Trophoblast cell (in vitro differentiated cells and primary cell): ENCODE data around the gene NFYA.
"Not testable (repeated sequence)": the region's sequence is repeated elsewhere in the genome, so short reads cannot be mapped to it uniquely, and the experiment has no call there.

ENCODE experiments used
- DNase-seq, 2 donors: peaks; one replicate each; pipeline ENCODE4 v3.0.0-alpha.2; 2016
- H2AFZ ChIP-seq: 2 replicates; pipeline ENCODE4 v1.6.1; 2013; ENCODE audit warnings: low read length, moderate library complexity, mild to moderate bottlenecking; ENCODE audit not compliant: insufficient read depth, poor library complexity
- H2AK5ac ChIP-seq: 2 replicates; pipeline ENCODE4 v1.6.1; 2013; ENCODE audit warnings: mild to moderate bottlenecking, low read length
- H2BK120ac ChIP-seq: 2 replicates; pipeline ENCODE4 v1.6.1; 2013; ENCODE audit warnings: low read length, mild to moderate bottlenecking, moderate library complexity; ENCODE audit not compliant: insufficient read depth, poor library complexity
- H2BK12ac ChIP-seq: 2 replicates; pipeline ENCODE4 v1.6.1; 2013; ENCODE audit warnings: mild to moderate bottlenecking, low read length, moderate library complexity
- H2BK5ac ChIP-seq: 2 replicates; pipeline ENCODE4 v1.6.1; 2013; ENCODE audit warnings: low read length, low read depth, moderate library complexity, mild to moderate bottlenecking; ENCODE audit not compliant: poor library complexity
- H3K14ac ChIP-seq: 2 replicates; pipeline ENCODE4 v1.6.1; 2013; ENCODE audit warnings: mild to moderate bottlenecking, low read length
- H3K18ac ChIP-seq: 2 replicates; pipeline ENCODE4 v1.6.1; 2013; ENCODE audit warnings: mild to moderate bottlenecking, low read length
- H3K23ac ChIP-seq: 2 replicates; pipeline ENCODE4 v1.6.1; 2013; ENCODE audit warnings: low read length
- H3K27ac ChIP-seq: 2 replicates; pipeline ENCODE4 v1.5.1; 2013; ENCODE audit warnings: low read depth, mild to moderate bottlenecking, inconsistent platforms, low read length, moderate library complexity
- H3K27me3 ChIP-seq: 2 replicates; pipeline ENCODE4 v1.6.1; 2013; ENCODE audit warnings: inconsistent platforms, mild to moderate bottlenecking, low read length, moderate library complexity; ENCODE audit not compliant: insufficient read depth
- H3K36me3 ChIP-seq, 2 experiments: 1 replicate in 1 of 2; 2 replicates in 1 of 2; pipeline ENCODE4 v1.6.1; 2013; ENCODE audit warnings: low read length in 2 of 2, mild to moderate bottlenecking in 2 of 2, moderate library complexity in 1 of 2; ENCODE audit not compliant: insufficient read depth in 2 of 2, control insufficient read depth in 1 of 2
- H3K4ac ChIP-seq: 2 replicates; pipeline ENCODE4 v1.6.1; 2013; ENCODE audit warnings: low read depth, mild to moderate bottlenecking, low read length, moderate library complexity
- H3K4me1 ChIP-seq, 2 experiments: 1 replicate in 1 of 2; 2 replicates in 1 of 2; pipeline ENCODE4 v1.6.1; 2013; ENCODE audit warnings: low read length in 2 of 2, mild to moderate bottlenecking in 2 of 2, moderate library complexity in 1 of 2; ENCODE audit not compliant: insufficient read depth in 2 of 2, control insufficient read depth in 1 of 2
- H3K4me2 ChIP-seq: 2 replicates; pipeline ENCODE4 v1.6.1; 2013; ENCODE audit warnings: inconsistent platforms, mild to moderate bottlenecking, low read length, moderate library complexity
- H3K4me3 ChIP-seq: 2 replicates; pipeline ENCODE4 v1.5.1; 2013; ENCODE audit warnings: mild to moderate bottlenecking, low read depth, low read length, inconsistent platforms
- H3K79me1 ChIP-seq: one replicate; pipeline ENCODE4 v1.6.1; 2013; ENCODE audit warnings: low read length
- H3K79me2 ChIP-seq: 2 replicates; pipeline ENCODE4 v1.6.1; 2013; ENCODE audit warnings: low read length, mild to moderate bottlenecking; ENCODE audit not compliant: control insufficient read depth, insufficient read depth, poor library complexity
- H3K9ac ChIP-seq: 2 replicates; pipeline ENCODE4 v1.6.1; 2013; ENCODE audit warnings: mild to moderate bottlenecking, low read length
- H3K9me3 ChIP-seq: 2 replicates; pipeline ENCODE4 v1.6.1; 2013; ENCODE audit warnings: low read depth, mild to moderate bottlenecking, control low read depth, inconsistent platforms, low read length; ENCODE audit not compliant: insufficient read depth
- H4K12ac ChIP-seq: 2 replicates; pipeline ENCODE4 v1.6.1; 2013; ENCODE audit warnings: low read depth, mild to moderate bottlenecking, low read length, moderate library complexity
- H4K8ac ChIP-seq: 2 replicates; pipeline ENCODE4 v1.6.1; 2013; ENCODE audit warnings: low read depth, mild to moderate bottlenecking, low read length, moderate library complexity
- H4K91ac ChIP-seq: one replicate; pipeline ENCODE4 v1.6.1; 2013; ENCODE audit warnings: low read depth, mild to moderate bottlenecking, low read length, moderate library complexity
- WGBS: extraction: QIAGEN DNeasy Blood & Tissue Kit; methylation state at CpG from one replicate; pipeline ENCODE4 v1.1.7; 2013; ENCODE audit warnings: missing lambda C conversion rate; ENCODE audit not compliant: insufficient read length, insufficient coverage; ENCODE audit errors: extremely low coverage; 5-methylcytosine and 5-hydroxymethylcytosine counted together

Gene NFYA

GRCh38 chr6:41115027-41115426 lies 42.3 kb downstream of the NFYA start:
- H3K23ac ChIP-seq, H3K9me3 ChIP-seq, DNase-seq, H3K4ac ChIP-seq, H4K8ac ChIP-seq, H3K14ac ChIP-seq, H3K4me1 ChIP-seq, H3K18ac ChIP-seq, H2AFZ ChIP-seq, H3K27ac ChIP-seq, H4K12ac ChIP-seq, H3K4me3 ChIP-seq, H2BK5ac ChIP-seq, H3K4me2 ChIP-seq, H2BK12ac ChIP-seq, H3K79me1 ChIP-seq, H3K36me3 ChIP-seq, H2AK5ac ChIP-seq, H3K9ac ChIP-seq, H4K91ac ChIP-seq, H3K79me2 ChIP-seq, H2BK120ac ChIP-seq, H3K27me3 ChIP-seq: not testable (repeated sequence)
- WGBS, result no CpG with 5 or more reads among the region's 2 CpGs

GRCh38 chr6:41119508-41119907 lies 46.7 kb downstream of the NFYA start:
- Histone ChIP-seq H2BK120ac (no peak overlapping the region), H2AFZ (no peak overlapping the region), H3K4me2 (no peak overlapping the region), H3K9ac (no peak overlapping the region), H3K9me3 (no peaks in the 10 kb centered on the region), H4K91ac (no peak overlapping the region), H4K12ac (no peak overlapping the region), H4K8ac (no peak overlapping the region), H3K4me1 (no peaks in the 10 kb centered on the region), H3K4ac (no peak overlapping the region), H3K4me3 (no peak overlapping the region), H3K79me2 (no peaks in the 10 kb centered on the region), H3K14ac (no peak overlapping the region), H2BK12ac (no peak overlapping the region), H3K27ac (no peak overlapping the region), H2BK5ac (no peak overlapping the region), H2AK5ac (no peak overlapping the region), H3K18ac (no peak overlapping the region), H3K27me3 (no peaks in the 10 kb centered on the region), H3K36me3 (no peaks in the 10 kb centered on the region), H3K23ac (no peak overlapping the region), H3K79me1 (no peaks in the 10 kb centered on the region)
- no peak for DNase-seq
- WGBS, result no CpG with 5 or more reads among the region's 1 CpG

- H3K4me1 ChIP-seq, result no peaks in the 10 kb centered on the region
- no peak overlapping the region for H3K4me3 ChIP-seq
- H3K27ac ChIP-seq, result no peak overlapping the region
- H3K36me3 ChIP-seq, result no peaks in the 10 kb centered on the region
- H3K18ac ChIP-seq, result no peak overlapping the region
- H2BK5ac ChIP-seq, result no peak overlapping the region
- no peak for DNase-seq
- no peak overlapping the region for H4K8ac ChIP-seq
- no peak overlapping the region for H4K91ac ChIP-seq
- H2AFZ ChIP-seq, result no peak overlapping the region
- no peaks in the 10 kb centered on the region for H3K79me2 ChIP-seq
- no peak overlapping the region for H3K23ac ChIP-seq
- no peak overlapping the region for H2BK120ac ChIP-seq
- H3K9ac ChIP-seq, result no peak overlapping the region
- H2AK5ac ChIP-seq, result no peak overlapping the region
- H2BK12ac ChIP-seq, result no peak overlapping the region
- no peak overlapping the region for H4K12ac ChIP-seq
- H3K14ac ChIP-seq, result no peak overlapping the region
- H3K27me3 ChIP-seq, result no peaks in the 10 kb centered on the region
- H3K79me1 ChIP-seq, result no peaks in the 10 kb centered on the region
- no peaks in the 10 kb centered on the region for H3K9me3 ChIP-seq
- no peak overlapping the region for H3K4me2 ChIP-seq
- H3K4ac ChIP-seq, result no peak overlapping the region
- no CpG with 5 or more reads among the region's 1 CpG for WGBS
Observed at GRCh38 chr6:41120058-41120457, 47.3 kb downstream of the NFYA start.

GRCh38 chr6:41122373-41122772 lies 49.6 kb downstream of the NFYA start:
- DNase-seq, result no peak
- H4K12ac ChIP-seq, result no peak overlapping the region
- WGBS, result no CpG with 5 or more reads among the region's 1 CpG

More at GRCh38 chr6:41122373-41122772, 49.6 kb downstream of the NFYA start:
- H4K8ac ChIP-seq, result no peak overlapping the region
- no peak overlapping the region for H3K4me3 ChIP-seq
- H2AK5ac ChIP-seq, result no peak overlapping the region
- no peaks in the 10 kb centered on the region for H3K9me3 ChIP-seq
- H3K79me2 ChIP-seq, result no peaks in the 10 kb centered on the region
- no peak overlapping the region for H2AFZ ChIP-seq
- no peak overlapping the region for H3K23ac ChIP-seq
- no peak overlapping the region for H2BK5ac ChIP-seq
- no peak overlapping the region for H2BK12ac ChIP-seq
- H3K27ac ChIP-seq, result no peak overlapping the region
- H3K4ac ChIP-seq, result no peak overlapping the region
- no peak overlapping the region for H3K14ac ChIP-seq
- no peak overlapping the region for H4K91ac ChIP-seq
- no peaks in the 10 kb centered on the region for H3K36me3 ChIP-seq
- no peaks in the 10 kb centered on the region for H3K27me3 ChIP-seq
- no peaks in the 10 kb centered on the region for H3K4me1 ChIP-seq
- H3K4me2 ChIP-seq, result no peak overlapping the region
- H2BK120ac ChIP-seq, result no peak overlapping the region
- H3K79me1 ChIP-seq, result no peaks in the 10 kb centered on the region
- no peak overlapping the region for H3K9ac ChIP-seq
- H3K18ac ChIP-seq, result no peak overlapping the region
